ENCODE measurements around the gene DPEP1. TPM values are rescaled to one million over a fixed set of nuclear protein-coding genes. Genes with fewer than 3 reads are reported as not detected.
A peak's percentile ranks its signal among the peaks of the same experiment; 100 is the strongest.

DPEP1 gene
- total RNA-seq, 1 experiment from 2014 or later = 1.1 TPM

DNA sequence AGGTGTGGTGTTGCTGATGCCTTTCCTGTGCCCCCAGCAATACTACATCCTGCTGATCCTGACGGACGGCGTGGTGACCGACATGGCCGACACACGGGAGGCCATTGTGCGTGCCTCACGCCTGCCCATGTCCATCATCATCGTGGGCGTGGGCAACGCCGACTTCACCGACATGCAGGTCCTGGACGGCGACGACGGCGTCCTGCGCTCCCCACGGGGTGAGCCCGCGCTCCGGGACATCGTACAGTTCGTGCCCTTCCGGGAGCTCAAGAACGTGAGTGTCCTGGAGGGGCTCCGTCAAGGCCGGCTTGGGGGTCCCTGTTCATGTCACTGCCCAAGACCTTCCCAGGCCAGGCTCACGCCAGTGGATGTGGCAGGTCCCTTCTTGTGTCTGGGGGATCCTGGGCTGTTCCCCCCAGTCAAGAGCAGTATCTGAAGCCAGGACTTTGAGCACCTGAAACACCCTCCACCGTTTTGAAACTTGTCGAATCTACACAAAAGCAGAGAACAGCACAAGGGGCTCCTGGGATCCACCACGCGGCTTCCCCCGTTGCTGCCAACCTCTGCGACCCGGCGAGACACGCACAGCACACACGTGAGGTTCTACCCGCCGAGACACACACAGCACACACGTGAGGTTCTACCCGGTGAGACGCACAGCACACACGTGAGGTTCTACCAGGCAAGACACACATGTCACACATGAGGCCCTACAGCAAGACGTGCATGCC is 17.9 kb upstream of the DPEP1 start:
- H3K27me3 ChIP-seq (ENCODE audit: insufficient read depth, low read length) = no peaks in the 10 kb centered on the region
- CTCF ChIA-PET = no interaction called here
- no peak overlapping the region for H3K4me2 ChIP-seq (ENCODE audit: low read length)
- peak overlapping the region; percentile 11; the same call in 1 of the 2 replicates for H3K27ac ChIP-seq (ENCODE audit: low read depth, low read length)
- no TSS peak for BruUV-seq (replicated peaks)
- H3K79me2 ChIP-seq (ENCODE audit: insufficient read depth, low read length) = no peaks in the 10 kb centered on the region
- POLR2A ChIA-PET = no interaction called here
- H3K9me3 ChIP-seq (ENCODE audit: control insufficient read depth in 1 of 2, insufficient read depth in 1 of 2, low read depth in 1 of 2, low read length in 2 of 2) = no peaks in the 10 kb centered on the region
- H3K9me2 ChIP-seq (ENCODE audit: insufficient read depth) = no peaks in the 10 kb centered on the region
- H3K4me1 ChIP-seq (ENCODE audit: control insufficient read depth in 1 of 2, insufficient read depth in 2 of 2, low read length in 2 of 2) = peaks cover 8 to 26% of the 10 kb centered on the region in 2 experiments; a peak in 3 of 4 replicates
- peaks cover 3 to 6% of the 10 kb centered on the region in 2 experiments; a peak in 2 of 4 replicates for H3K36me3 ChIP-seq (ENCODE audit: control insufficient read depth in 1 of 2, insufficient read depth in 2 of 2, low read length in 2 of 2)
- H2AFZ ChIP-seq (ENCODE audit: low read depth, low read length, poor library complexity, severe bottlenecking) = no peak overlapping the region
- intact Hi-C loops (cut with micrococcal nuclease) = no loop called here
- H3K4me3 ChIP-seq (replicated peaks in 1 of 2; ENCODE audit: low read depth in 1 of 2, low read length in 2 of 2) = no peak overlapping the region
- H4K20me1 ChIP-seq (ENCODE audit: insufficient read depth) = no peaks in the 10 kb centered on the region
- no peak for DNase-seq (ENCODE audit: low read depth, low spot score)
- no peak for ATAC-seq
- RAD21 ChIA-PET (ENCODE audit: low non-redundant PET in 1 of 2, low total read pairs in 2 of 2, uncharacterized antibody in 2 of 2, unreplicated experiment in 2 of 2) = no interaction called here
- H3K9ac ChIP-seq (ENCODE audit: low read length) = no peak overlapping the region
- TF ChIP-seq ELF1 (IDR thresholded peaks at IDR 0.05; ENCODE audit: borderline replicate concordance, low read depth) (no peak), RAD21 (IDR thresholded peaks at IDR 0.05; ENCODE audit: low read depth) (no peak)

DNA sequence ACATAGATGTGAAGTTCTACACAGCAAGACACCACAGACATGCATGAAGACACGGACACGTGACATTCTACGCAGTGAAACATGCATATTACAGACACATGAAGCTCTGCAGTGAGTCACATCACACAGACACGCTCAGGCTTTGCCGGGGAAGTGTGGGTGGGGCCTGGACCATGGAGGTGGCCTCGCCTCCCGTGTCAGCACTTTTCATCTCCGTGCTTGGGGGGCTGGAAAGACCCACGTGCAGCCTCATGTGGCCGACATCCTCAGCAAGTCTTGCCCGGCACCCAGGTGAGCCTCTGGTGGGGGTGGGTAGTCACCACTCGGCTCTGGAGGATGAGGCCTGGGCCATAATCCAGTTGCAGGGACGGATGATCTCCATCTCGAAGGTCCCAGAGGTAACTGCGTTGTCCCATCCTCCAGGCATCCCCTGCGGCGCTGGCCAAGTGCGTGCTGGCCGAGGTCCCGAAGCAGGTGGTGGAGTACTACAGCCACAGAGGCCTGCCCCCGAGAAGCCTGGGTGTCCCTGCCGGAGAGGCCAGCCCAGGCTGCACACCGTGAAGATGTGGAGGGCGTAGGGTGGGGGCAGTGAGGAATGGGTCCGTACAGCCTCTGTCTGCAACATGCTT is 17.3 kb upstream of the DPEP1 start:
- no peak overlapping the region for H3K9ac ChIP-seq (ENCODE audit: low read length)
- H3K9me2 ChIP-seq (ENCODE audit: insufficient read depth) = no peaks in the 10 kb centered on the region
- intact Hi-C loops (cut with micrococcal nuclease) = no loop called here
- DNase-seq (ENCODE audit: low read depth, low spot score) = no peak
- H2AFZ ChIP-seq (ENCODE audit: low read depth, low read length, poor library complexity, severe bottlenecking) = no peak overlapping the region
- POLR2A ChIA-PET = no interaction called here
- no TSS peak for BruUV-seq (replicated peaks)
- no peak overlapping the region for H3K4me2 ChIP-seq (ENCODE audit: low read length)
- CTCF ChIA-PET = no interaction called here
- no peaks in the 10 kb centered on the region for H4K20me1 ChIP-seq (ENCODE audit: insufficient read depth)
- H3K4me1 ChIP-seq (ENCODE audit: control insufficient read depth in 1 of 2, insufficient read depth in 2 of 2, low read length in 2 of 2) = peaks cover 11 to 33% of the 10 kb centered on the region in 2 experiments; a peak in 3 of 4 replicates
- peaks cover 3 to 6% of the 10 kb centered on the region in 2 experiments; a peak in 2 of 4 replicates for H3K36me3 ChIP-seq (ENCODE audit: control insufficient read depth in 1 of 2, insufficient read depth in 2 of 2, low read length in 2 of 2)
- H3K4me3 ChIP-seq (replicated peaks in 1 of 2; ENCODE audit: low read depth in 1 of 2, low read length in 2 of 2) = no peak overlapping the region
- H3K27me3 ChIP-seq (ENCODE audit: insufficient read depth, low read length) = no peaks in the 10 kb centered on the region
- RAD21 ChIA-PET (ENCODE audit: low non-redundant PET in 1 of 2, low total read pairs in 2 of 2, uncharacterized antibody in 2 of 2, unreplicated experiment in 2 of 2) = no interaction called here
- no peaks in the 10 kb centered on the region for H3K79me2 ChIP-seq (ENCODE audit: insufficient read depth, low read length)
- TF ChIP-seq POLR2A (IDR thresholded peaks at IDR 0.05; ENCODE audit: borderline replicate concordance, extremely low read depth, insufficient read depth, insufficient read length) (no peak), ZFX (IDR thresholded peaks at IDR 0.05) (0 out of 2 replicates have a peak, but pooled peaks have one; percentile 21)
- TF ChIP-seq, protein P1, sequence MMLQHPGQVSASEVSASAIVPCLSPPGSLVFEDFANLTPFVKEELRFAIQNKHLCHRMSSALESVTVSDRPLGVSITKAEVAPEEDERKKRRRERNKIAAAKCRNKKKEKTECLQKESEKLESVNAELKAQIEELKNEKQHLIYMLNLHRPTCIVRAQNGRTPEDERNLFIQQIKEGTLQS (IDR thresholded peaks at IDR 0.05) = no peak
- TF ChIP-seq, protein P2, sequence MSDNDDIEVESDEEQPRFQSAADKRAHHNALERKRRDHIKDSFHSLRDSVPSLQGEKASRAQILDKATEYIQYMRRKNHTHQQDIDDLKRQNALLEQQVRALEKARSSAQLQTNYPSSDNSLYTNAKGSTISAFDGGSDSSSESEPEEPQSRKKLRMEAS (IDR thresholded peaks at IDR 0.05) = no peak
- H3K27ac ChIP-seq (ENCODE audit: low read depth, low read length) = peak overlapping the region; percentile 9; the same call in 1 of the 2 replicates
- ATAC-seq = peak; percentile 4; the same call in 1 of the 2 replicates
- no peaks in the 10 kb centered on the region for H3K9me3 ChIP-seq (ENCODE audit: control insufficient read depth in 1 of 2, insufficient read depth in 1 of 2, low read depth in 1 of 2, low read length in 2 of 2)
